H1 (cell line): Measurements from ENCODE around the gene POLR1G. TPM values are rescaled to one million over a fixed set of nuclear protein-coding genes. Genes with fewer than 3 reads are reported as not detected.

Experiments
- CTCF ChIA-PET: fragments of 300-600 bp; sonication (Branson Sonifier 250); formaldehyde crosslinking; loops from one replicate; lab custom pipeline; 2021; ENCODE audit not compliant: partially characterized antibody; lab: Charles Lee
- POLR2A ChIA-PET: fragments of 300-600 bp; sonication (Branson Sonifier 250); formaldehyde crosslinking; loops from one replicate; lab custom pipeline; 2021; ENCODE audit warnings: inconsistent platforms; ENCODE audit not compliant: partially characterized antibody; lab: Charles Lee
- DNase-seq, 2 experiments: peaks; one replicate each; pipeline versions ENCODE4 v3.0.0 to v3.0.0-alpha.2; 2010 to 2022; ENCODE audit warnings: low spot score in 2 of 2, low read depth in 1 of 2, mixed read lengths in 1 of 2
- FAIRE-seq: peaks from 2 replicates; lab custom pipeline; 2011; peaks lifted over from hg19 to GRCh38; lab: Jason Lieb, UNC
- H2AFZ ChIP-seq: 2 replicates; pipeline ENCODE4 v1.8.1; 2012; ENCODE audit warnings: low read length, inconsistent platforms
- H2AK5ac ChIP-seq: 2 replicates; pipeline ENCODE4 v1.6.1; 2013; ENCODE audit warnings: low read depth, low read length
- H2BK120ac ChIP-seq: replicated peaks from 2 replicates; pipeline ENCODE3; 2013; ENCODE audit warnings: low read depth, low read length, inconsistent platforms
- H2BK12ac ChIP-seq: 2 replicates; pipeline ENCODE4 v1.6.1; 2013; ENCODE audit warnings: low read depth, low read length
- H2BK15ac ChIP-seq: 2 replicates; pipeline ENCODE4 v1.6.1; 2013; ENCODE audit warnings: low read length
- H2BK20ac ChIP-seq: 2 replicates; pipeline ENCODE4 v1.6.1; 2013; ENCODE audit warnings: low read length
- H2BK5ac ChIP-seq: 2 replicates; pipeline ENCODE4 v1.6.1; 2013; ENCODE audit warnings: low read depth, low read length
- H3K14ac ChIP-seq: 2 replicates; pipeline ENCODE4 v1.6.1; 2013; ENCODE audit warnings: inconsistent platforms; ENCODE audit not compliant: insufficient read length
- H3K18ac ChIP-seq: 2 replicates; pipeline ENCODE4 v1.6.1; 2013; ENCODE audit warnings: low read length; ENCODE audit errors: extremely low read depth
- H3K23ac ChIP-seq: 2 replicates; pipeline ENCODE4 v1.6.1; 2013; ENCODE audit warnings: inconsistent platforms; ENCODE audit not compliant: insufficient read length
- H3K23me2 ChIP-seq: 2 replicates; pipeline ENCODE4 v1.6.1; 2013; ENCODE audit warnings: low read depth, low read length
- H3K27ac ChIP-seq: 2 replicates; pipeline ENCODE4 v1.6.1; 2011; ENCODE audit warnings: low read depth, low read length, inconsistent platforms
- H3K27me3 ChIP-seq, 4 experiments: replicated peaks in 1 of 4; 1 replicate in 1 of 4; 2 replicates in 3 of 4; pipeline versions ENCODE4 v1.6.1 to v1.8.1; 2011 to 2013; ENCODE audit warnings: low read length in 3 of 4, mild to moderate bottlenecking in 3 of 4, inconsistent platforms in 2 of 4, mixed read lengths in 2 of 4, moderate library complexity in 1 of 4; ENCODE audit not compliant: control insufficient read depth in 3 of 4, insufficient read depth in 3 of 4; ENCODE audit errors: extremely low read depth in 1 of 4
- H3K36me3 ChIP-seq, 4 experiments: 2 replicates each; pipeline versions ENCODE4 v1.6.1 to v1.8.1; 2011 to 2013; ENCODE audit warnings: mild to moderate bottlenecking in 4 of 4, low read length in 3 of 4, moderate library complexity in 2 of 4, control low read depth in 1 of 4, inconsistent platforms in 1 of 4; ENCODE audit not compliant: insufficient read depth in 4 of 4, control insufficient read depth in 2 of 4
- H3K4ac ChIP-seq: replicated peaks from 2 replicates; pipeline ENCODE3; 2013; ENCODE audit warnings: low read length, low read depth, mixed read lengths, inconsistent platforms; ENCODE audit not compliant: insufficient read length
- H3K4me1 ChIP-seq, 4 experiments: replicated peaks in 1 of 4; 1 replicate in 1 of 4; 2 replicates in 3 of 4; pipeline versions ENCODE4 v1.6.1 to v1.8.1; 2011 to 2013; ENCODE audit warnings: low read length in 3 of 4, inconsistent platforms in 2 of 4, mixed read lengths in 1 of 4; ENCODE audit not compliant: insufficient read depth in 4 of 4, control insufficient read depth in 3 of 4
- H3K4me2 ChIP-seq, 2 experiments: 2 replicates each; pipeline versions ENCODE4 v1.6.1 to v1.8.1; 2011 to 2013; ENCODE audit warnings: low read depth in 2 of 2, low read length in 2 of 2, control low read depth in 1 of 2, inconsistent platforms in 1 of 2, mild to moderate bottlenecking in 1 of 2; ENCODE audit not compliant: insufficient read depth in 1 of 2
- H3K4me3 ChIP-seq, 4 experiments: fragments of 200-600, 300-600 bp in 1 of 4; sonication (generic), shearing (Covaris generic), sonication (Bioruptor Twin) in 1 of 4; 2 replicates each; pipeline versions ENCODE4 v1.5.1 to v1.8.1; 2011 to 2016; ENCODE audit warnings: low read length in 4 of 4, low read depth in 3 of 4, control low read depth in 2 of 4, inconsistent platforms in 2 of 4, mild to moderate bottlenecking in 2 of 4, mixed read lengths in 1 of 4, moderate library complexity in 1 of 4; ENCODE audit not compliant: insufficient read depth in 2 of 4; ENCODE audit errors: extremely low read depth in 1 of 4
- H3K56ac ChIP-seq: replicated peaks from 2 replicates; pipeline ENCODE3; 2013; ENCODE audit warnings: low read depth, mild to moderate bottlenecking, mixed read lengths, low read length, inconsistent platforms; ENCODE audit not compliant: insufficient read length
- H3K79me1 ChIP-seq: 2 replicates; pipeline ENCODE4 v1.6.1; 2013; ENCODE audit warnings: low read depth, low read length, control low read depth
- H3K79me2 ChIP-seq, 2 experiments: 2 replicates each; pipeline versions ENCODE4 v1.6.1 to v1.8.1; 2012 to 2013; ENCODE audit warnings: low read length in 2 of 2, mild to moderate bottlenecking in 2 of 2, inconsistent platforms in 1 of 2; ENCODE audit not compliant: insufficient read depth in 2 of 2, control insufficient read depth in 1 of 2
- H3K9ac ChIP-seq, 4 experiments: replicated peaks in 1 of 4; 1 replicate in 1 of 4; 2 replicates in 3 of 4; pipeline versions ENCODE4 v1.6.1 to v1.8.1; 2011 to 2013; ENCODE audit warnings: low read depth in 3 of 4, low read length in 3 of 4, control low read depth in 2 of 4, mild to moderate bottlenecking in 2 of 4, moderate library complexity in 2 of 4, inconsistent platforms in 1 of 4; ENCODE audit errors: extremely low read depth in 1 of 4
- H3K9me3 ChIP-seq, 2 experiments: 2 replicates each; pipeline versions ENCODE4 v1.6.1 to v1.8.1; 2012 to 2013; ENCODE audit warnings: mild to moderate bottlenecking in 2 of 2, moderate library complexity in 2 of 2, control low read depth in 1 of 2, inconsistent platforms in 1 of 2, low read depth in 1 of 2, low read length in 1 of 2, mixed read lengths in 1 of 2; ENCODE audit not compliant: insufficient read depth in 2 of 2
- H4K20me1 ChIP-seq, 2 experiments: replicated peaks in 1 of 2; 2 replicates each; pipeline versions ENCODE3 to v1.8.1; 2011 to 2013; ENCODE audit warnings: inconsistent platforms in 2 of 2, low read length in 2 of 2, mild to moderate bottlenecking in 1 of 2; ENCODE audit not compliant: insufficient read depth in 2 of 2, control insufficient read depth in 1 of 2
- H4K5ac ChIP-seq: 2 replicates; pipeline ENCODE4 v1.6.1; 2013; ENCODE audit warnings: low read length, low read depth, mixed read lengths, inconsistent platforms; ENCODE audit not compliant: insufficient read length
- H4K8ac ChIP-seq: 2 replicates; pipeline ENCODE4 v1.8.0; 2013; ENCODE audit warnings: mild to moderate bottlenecking, moderate library complexity, low read length, inconsistent platforms; ENCODE audit not compliant: insufficient read depth; ENCODE audit errors: extremely low read depth
- H4K91ac ChIP-seq: replicated peaks from 2 replicates; pipeline ENCODE3; 2013; ENCODE audit warnings: low read length, mixed read lengths, inconsistent platforms; ENCODE audit not compliant: insufficient read length
- ATF3 ChIP-seq: IDR thresholded peaks from 2 replicates; pipeline ENCODE4 v1.6.1; 2011; ENCODE audit warnings: low read depth, mild to moderate bottlenecking, low read length; ENCODE audit not compliant: insufficient read depth
- KDM1A ChIP-seq: fragments of 200-600, 300-600 bp; sonication (generic); IDR thresholded peaks from 2 replicates; pipeline ENCODE4 v1.7.1; 2016; ENCODE audit warnings: mild to moderate bottlenecking, low read length, borderline replicate concordance
- KDM4A ChIP-seq: IDR thresholded peaks from one replicate; pipeline ENCODE4 v1.7.1; 2012; ENCODE audit warnings: low read depth, mild to moderate bottlenecking, moderate library complexity, low read length, inconsistent platforms; ENCODE audit not compliant: severe bottlenecking
- NANOG ChIP-seq: IDR thresholded peaks from 2 replicates; pipeline ENCODE4 v1.6.1; 2011; ENCODE audit warnings: low read length, low read depth, mild to moderate bottlenecking, inconsistent platforms; ENCODE audit not compliant: insufficient read depth, poor library complexity, severe bottlenecking
- NRF1 ChIP-seq: IDR thresholded peaks from 2 replicates; pipeline ENCODE4 v1.6.1; 2011; ENCODE audit warnings: mild to moderate bottlenecking, low read depth, low read length, improper control_type of control experiment
- RNF2 ChIP-seq: fragments of 200-900, 300-1000 bp; sonication (generic); IDR thresholded peaks from 2 replicates; pipeline ENCODE4 v1.7.1; 2016; ENCODE audit warnings: borderline replicate concordance, low read depth, mild to moderate bottlenecking, antibody characterized with exemption, low read length; ENCODE audit not compliant: poor library complexity, severe bottlenecking; ENCODE audit errors: missing control alignments
- TAF1 ChIP-seq: IDR thresholded peaks from 2 replicates; pipeline ENCODE4 v1.6.1; 2011; ENCODE audit warnings: mild to moderate bottlenecking, low read depth, low read length
- WGBS, 2 experiments: shearing (Covaris generic) in 1 of 2; methylation state at CpG; one replicate each; pipeline versions ENCODE4 v1.1.6 to v1.1.7; 2013 to 2015; ENCODE audit warnings: low lambda C conversion rate in 2 of 2, mixed read lengths in 2 of 2, inconsistent platforms in 1 of 2, low coverage in 1 of 2, missing lambda C conversion rate in 1 of 2; ENCODE audit not compliant: insufficient replicate concordance in 2 of 2, insufficient coverage in 1 of 2, insufficient read length in 1 of 2; ENCODE audit errors: extremely low coverage in 1 of 2, missing lambda C conversion rate in 1 of 2; 5-methylcytosine and 5-hydroxymethylcytosine counted together
- polyA plus RNA-seq, 7 experiments: library from polyadenylated mRNA; depleted of rRNA in 3 of 7; stranded (reverse) in 5 of 7; unstranded in 2 of 7; fragments of >200 nt in 5 of 7; fragments of 200-250 nt in 2 of 7; gene quantifications; 1 replicate in 5 of 7; 2 replicates in 1 of 7; 4 replicates in 1 of 7; pipeline versions ENCODE4 v1.2.1 to v1.2.3, GENCODE V29; 2011 to 2013; ENCODE audit warnings: missing spikeins in 2 of 7, mixed read lengths in 2 of 7
- total RNA-seq: library from RNA; stranded (reverse); fragmentation: NEBNext Ultra II Directional; extraction: Animal tissue kit (Norgen Biotek cat#: 25700); gene quantifications from 2 replicates; pipeline ENCODE4 v1.2.1, GENCODE V29; 2021

POLR1G gene
- total and polyA plus RNA-seq, 2 of the 8 experiments (the other 6 are each of a cell fraction or from before 2014, with no cell fraction given) = 16.8 to 34.8 TPM

GRCh38 chr19:45413497-45413896 lies 7.1 kb downstream of the POLR1G start:
- Histone ChIP-seq H3K27ac (no peak overlapping the region), H3K14ac (no peak overlapping the region), H2BK15ac (no peak overlapping the region), H3K23me2 (peaks cover 2% of the 10 kb centered on the region; the same call in 1 of the 2 replicates), H3K4ac (no peak overlapping the region), H3K4me2 (no peak overlapping the region), H4K8ac (no peak overlapping the region), H3K79me2 (no peaks in the 10 kb centered on the region)
- DNase-seq = no peak
- POLR2A ChIA-PET = interaction anchor here (1.6 to 2.3 kb wide), 5 partner anchors 8 to 47 kb away, joined by 4 to 11 read pairs (median 6); partner anchors contain the start of genes ERCC1 and PPP1R13L
- 82% methylated on average over 6 of the region's 6 CpGs; no CpG with 5 or more reads in 1 of the 2 experiments for WGBS, 2 experiments
- no peak for TF ChIP-seq NRF1
- no peak for TF ChIP-seq ATF3
- no peak for TF ChIP-seq KDM1A
- no peak for TF ChIP-seq NANOG
- TF ChIP-seq KDM4A = no peak
- no peak for TF ChIP-seq TAF1
- no peak for TF ChIP-seq RNF2
- TF ChIP-seq, all 59 proteins: peak for 0
- peaks cover 5 to 25% (median 13%) of the 10 kb centered on the region in 4 experiments; a peak in 6 of 8 replicates for H3K36me3 ChIP-seq
- H3K23ac ChIP-seq = no peak overlapping the region
- H2BK5ac ChIP-seq = no peak overlapping the region
- H2BK20ac ChIP-seq = no peak overlapping the region
- H4K20me1 ChIP-seq = peaks cover 0 to 5% of the 10 kb centered on the region in 2 experiments
- H3K9ac ChIP-seq = no peak overlapping the region
- H3K56ac ChIP-seq = no peak overlapping the region
- no peak overlapping the region for H2AK5ac ChIP-seq
- H3K27me3 ChIP-seq = no peaks in the 10 kb centered on the region
- H2AFZ ChIP-seq = no peak overlapping the region
- no peaks in the 10 kb centered on the region for H3K79me1 ChIP-seq
- H3K18ac ChIP-seq = no peak overlapping the region
- H3K4me3 ChIP-seq = no peak overlapping the region
- no peak overlapping the region for H4K5ac ChIP-seq
- no peak for FAIRE-seq
- H2BK12ac ChIP-seq = no peak overlapping the region
- H3K4me1 ChIP-seq = no peaks in the 10 kb centered on the region
- H2BK120ac ChIP-seq = no peak overlapping the region
- H3K9me3 ChIP-seq = no peaks in the 10 kb centered on the region
- no peak overlapping the region for H4K91ac ChIP-seq
- CTCF ChIA-PET = interaction anchor here (1.0 to 2.3 kb wide), 6 partner anchors 10 to 72 kb away, joined by 3 to 7 read pairs (median 6); partner anchors contain the start of gene PPP1R13L
